GM12892 (cell line): ENCODE data around the gene RAD51.

Experiments
- DNase-seq: peaks from one replicate; pipeline ENCODE4 v3.0.0; 2011; ENCODE audit not compliant: insufficient read length
- FAIRE-seq: peaks from 2 replicates; lab custom pipeline; 2011; peaks lifted over from hg19 to GRCh38; lab: Jason Lieb, UNC
- POLR2A ChIP-seq: IDR thresholded peaks from 2 replicates; pipeline ENCODE4 v1.6.1; 2011; ENCODE audit warnings: low read depth, low read length, control low read depth
- POLR2AphosphoS5 ChIP-seq: IDR thresholded peaks from 2 replicates; pipeline ENCODE4 v1.6.1; 2011; ENCODE audit warnings: low read depth, low read length, control low read depth
- TAF1 ChIP-seq: IDR thresholded peaks from 2 replicates; pipeline ENCODE4 v1.6.1; 2011; ENCODE audit warnings: low read depth, mild to moderate bottlenecking, control low read depth, low read length, borderline replicate concordance

The RAD51 gene

DNA sequence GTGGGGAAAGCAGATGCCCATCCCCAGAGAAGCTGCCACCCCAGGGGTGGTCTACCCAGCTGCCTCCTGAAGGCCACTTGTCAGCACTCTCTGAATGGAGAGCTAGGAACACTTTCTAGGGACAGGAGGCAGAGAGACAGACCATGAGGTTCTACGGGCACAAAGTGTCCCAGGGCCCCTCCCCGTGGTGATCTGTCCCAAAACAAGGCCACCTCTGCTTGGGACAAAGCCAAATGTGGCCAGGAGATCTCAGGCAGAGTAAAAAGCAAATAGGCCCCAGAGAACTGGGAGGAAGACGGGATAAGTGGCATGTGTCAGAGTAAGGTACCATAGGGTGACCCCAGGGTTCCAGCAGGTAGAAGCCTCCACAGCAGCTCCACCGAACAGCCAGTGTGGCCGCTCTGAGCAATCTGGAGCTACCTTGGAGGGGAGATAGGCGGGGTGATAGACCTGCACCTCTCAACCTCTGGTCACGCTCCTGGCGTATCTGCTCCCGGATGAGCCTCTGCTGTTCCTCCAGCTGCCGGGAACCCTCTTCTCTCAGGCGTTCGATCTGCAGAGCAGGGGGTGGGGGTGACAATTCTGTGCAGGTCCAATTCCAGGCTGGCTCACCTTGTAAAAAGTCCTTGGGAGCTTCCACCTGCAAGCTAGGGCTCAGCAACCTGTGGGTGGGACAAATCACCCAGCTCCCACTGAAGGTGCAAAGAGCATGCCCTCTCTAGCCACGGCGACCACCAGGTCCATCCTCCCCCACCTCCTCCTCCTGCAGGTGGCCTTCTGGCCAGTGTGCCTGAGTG, 81.0 kb downstream of the RAD51 start:
- FAIRE-seq (no peak), DNase-seq (no peak)
- TF ChIP-seq TAF1 (no peak), POLR2A (no peak), POLR2AphosphoS5 (no peak)

DNA sequence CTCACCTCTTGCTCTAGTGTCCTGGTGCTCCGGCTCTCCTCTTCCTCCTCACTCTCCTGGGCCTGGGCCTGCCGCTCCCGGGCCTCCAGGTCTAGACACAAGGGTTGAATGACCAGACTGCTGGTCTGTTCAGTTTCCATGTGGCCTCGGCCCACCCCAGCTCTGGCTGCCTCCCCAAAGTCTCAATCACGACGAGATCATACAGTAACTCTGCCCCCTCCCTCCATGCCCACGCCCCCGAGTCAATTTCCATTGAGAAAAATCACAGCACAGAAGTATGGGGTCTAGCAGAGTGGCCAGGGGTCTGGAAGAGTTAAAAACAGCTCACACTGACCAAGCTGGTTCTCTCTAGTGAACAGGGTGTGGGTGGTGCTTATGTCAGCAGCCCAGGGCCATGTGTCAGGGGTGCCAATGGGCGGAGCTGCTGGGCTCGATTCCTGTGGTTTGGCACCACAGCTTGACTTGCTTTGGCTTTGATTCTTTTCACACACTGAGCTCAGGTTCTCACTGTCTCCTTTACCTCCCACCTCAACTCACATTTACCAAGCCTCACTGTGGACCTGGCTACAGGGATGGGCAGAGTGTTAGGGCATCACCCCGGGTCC, 81.7 kb downstream of the RAD51 start:
- no peak for TF ChIP-seq POLR2AphosphoS5
- TF ChIP-seq POLR2A: no peak
- TF ChIP-seq TAF1: no peak
- FAIRE-seq (no peak), DNase-seq (no peak)
